Osteocyte (in vitro differentiated cells): Measurements from ENCODE around the gene SPTLC3. TPM values are rescaled to one million over a fixed set of nuclear protein-coding genes. Genes with fewer than 3 reads are reported as not detected.

ENCODE experiments used
- DNase-seq: peaks from one replicate; pipeline ENCODE4 v3.0.0; 2021; ENCODE audit warnings: mixed read lengths; ENCODE audit not compliant: unreplicated experiment; ENCODE audit errors: extremely low spot score
- H3K27ac Mint-ChIP-seq: one replicate; pipeline ENCODE4 v1.8.0; 2021; ENCODE audit warnings: mild to moderate bottlenecking, mixed read lengths; ENCODE audit not compliant: unreplicated experiment
- H3K27me3 Mint-ChIP-seq: one replicate; pipeline ENCODE4 v1.8.0; 2021; ENCODE audit warnings: mixed read lengths; ENCODE audit not compliant: unreplicated experiment
- H3K36me3 Mint-ChIP-seq: one replicate; pipeline ENCODE4 v1.8.0; 2021; ENCODE audit warnings: mixed read lengths; ENCODE audit not compliant: unreplicated experiment
- H3K4me1 Mint-ChIP-seq: one replicate; pipeline ENCODE4 v1.8.0; 2021; ENCODE audit warnings: mixed read lengths; ENCODE audit not compliant: unreplicated experiment
- H3K4me3 Mint-ChIP-seq: one replicate; pipeline ENCODE4 v1.8.0; 2021; ENCODE audit warnings: mild to moderate bottlenecking, moderate library complexity, mixed read lengths; ENCODE audit not compliant: unreplicated experiment
- H3K9me3 Mint-ChIP-seq: one replicate; pipeline ENCODE4 v1.8.0; 2021; ENCODE audit warnings: mixed read lengths; ENCODE audit not compliant: unreplicated experiment
- CTCF ChIP-seq: fragments of 200-600 bp; sonication (generic); IDR thresholded peaks from 2 replicates; pipeline ENCODE4 v1.5.0; 2021; ENCODE audit warnings: antibody characterized with exemption, mild to moderate bottlenecking, moderate library complexity
- total RNA-seq: library from RNA; stranded (reverse); gene quantifications from 2 replicates; pipeline ENCODE4 v1.2.1, GENCODE V29; 2021

SPTLC3 gene
- total RNA-seq, 1 donor from 2014 or later = 5.0 TPM

- H3K4me3 Mint-ChIP-seq = no peak overlapping the region
- DNase-seq = no peak
- H3K27ac Mint-ChIP-seq = no peak overlapping the region
- H3K4me1 Mint-ChIP-seq = no peaks in the 10 kb centered on the region
- H3K9me3 Mint-ChIP-seq = no peaks in the 10 kb centered on the region
- H3K36me3 Mint-ChIP-seq = no peaks in the 10 kb centered on the region
- H3K27me3 Mint-ChIP-seq = peaks cover 29% of the 10 kb centered on the region
- TF ChIP-seq CTCF = no peak
Observed at GRCh38 chr20:13165203-13165602, 156.4 kb downstream of the SPTLC3 start.

GRCh38 chr20:13166011-13166410 lies 157.2 kb downstream of the SPTLC3 start:
- Mint-ChIP-seq H3K36me3 (no peaks in the 10 kb centered on the region), H3K27ac (no peak overlapping the region), H3K4me1 (no peaks in the 10 kb centered on the region), H3K9me3 (no peaks in the 10 kb centered on the region), H3K27me3 (peaks cover 28% of the 10 kb centered on the region), H3K4me3 (no peak overlapping the region)
- TF ChIP-seq CTCF = no peak
- no peak for DNase-seq

GRCh38 chr20:13166437-13166836 lies 157.7 kb downstream of the SPTLC3 start:
- Mint-ChIP-seq H3K27me3 (peaks cover 24% of the 10 kb centered on the region), H3K4me3 (no peak overlapping the region), H3K27ac (no peak overlapping the region), H3K9me3 (no peaks in the 10 kb centered on the region), H3K36me3 (no peaks in the 10 kb centered on the region), H3K4me1 (no peaks in the 10 kb centered on the region)
- no peak for TF ChIP-seq CTCF
- no peak for DNase-seq

- no peak overlapping the region for H3K27ac Mint-ChIP-seq
- H3K27me3 Mint-ChIP-seq = peaks cover 38% of the 10 kb centered on the region
- no peaks in the 10 kb centered on the region for H3K4me1 Mint-ChIP-seq
- DNase-seq = no peak
- no peak for TF ChIP-seq CTCF
- no peak overlapping the region for H3K4me3 Mint-ChIP-seq
- no peaks in the 10 kb centered on the region for H3K36me3 Mint-ChIP-seq
- H3K9me3 Mint-ChIP-seq = no peaks in the 10 kb centered on the region
Observed at GRCh38 chr20:13169086-13169485, 160.3 kb downstream of the SPTLC3 start.

GRCh38 chr20:13170771-13171170 lies 162.0 kb downstream of the SPTLC3 start:
- no peak for DNase-seq
- no peak for TF ChIP-seq CTCF
- H3K4me1 Mint-ChIP-seq = no peaks in the 10 kb centered on the region

More at GRCh38 chr20:13170771-13171170, 162.0 kb downstream of the SPTLC3 start:
- H3K27ac Mint-ChIP-seq = no peak overlapping the region
- H3K4me3 Mint-ChIP-seq = no peak overlapping the region
- peaks cover 47% of the 10 kb centered on the region for H3K27me3 Mint-ChIP-seq
- H3K9me3 Mint-ChIP-seq = no peaks in the 10 kb centered on the region
- no peaks in the 10 kb centered on the region for H3K36me3 Mint-ChIP-seq
